Stomach (tissue), 4 donors: ENCODE results near the gene CYTH1.

ENCODE experiments used
- CTCF ChIP-seq, 7 experiments: fragments of 450-650 bp in 4 of 7; fragments of 200-600 bp in 3 of 7; sonication (generic) in 3 of 7; IDR thresholded peaks; one replicate each; pipeline ENCODE4 v1.5.1; 2016 to 2019; ENCODE audit warnings: antibody characterized with exemption in 7 of 7, control low read depth in 2 of 7, mild to moderate bottlenecking in 1 of 7
- POLR2A ChIP-seq, 4 donors: fragments of 450-650 bp; IDR thresholded peaks; one replicate each; pipeline ENCODE4 v1.6.1; 2016; ENCODE audit warnings: antibody characterized with exemption in 4 of 4, control low read depth in 2 of 4, mild to moderate bottlenecking in 1 of 4, moderate library complexity in 1 of 4
- POLR2AphosphoS5 ChIP-seq, 3 donors: sonication (generic); formaldehyde crosslinking; IDR thresholded peaks; one replicate each; pipeline ENCODE4 v1.6.1; 2016; ENCODE audit warnings: antibody characterized with exemption in 3 of 3

DNA sequence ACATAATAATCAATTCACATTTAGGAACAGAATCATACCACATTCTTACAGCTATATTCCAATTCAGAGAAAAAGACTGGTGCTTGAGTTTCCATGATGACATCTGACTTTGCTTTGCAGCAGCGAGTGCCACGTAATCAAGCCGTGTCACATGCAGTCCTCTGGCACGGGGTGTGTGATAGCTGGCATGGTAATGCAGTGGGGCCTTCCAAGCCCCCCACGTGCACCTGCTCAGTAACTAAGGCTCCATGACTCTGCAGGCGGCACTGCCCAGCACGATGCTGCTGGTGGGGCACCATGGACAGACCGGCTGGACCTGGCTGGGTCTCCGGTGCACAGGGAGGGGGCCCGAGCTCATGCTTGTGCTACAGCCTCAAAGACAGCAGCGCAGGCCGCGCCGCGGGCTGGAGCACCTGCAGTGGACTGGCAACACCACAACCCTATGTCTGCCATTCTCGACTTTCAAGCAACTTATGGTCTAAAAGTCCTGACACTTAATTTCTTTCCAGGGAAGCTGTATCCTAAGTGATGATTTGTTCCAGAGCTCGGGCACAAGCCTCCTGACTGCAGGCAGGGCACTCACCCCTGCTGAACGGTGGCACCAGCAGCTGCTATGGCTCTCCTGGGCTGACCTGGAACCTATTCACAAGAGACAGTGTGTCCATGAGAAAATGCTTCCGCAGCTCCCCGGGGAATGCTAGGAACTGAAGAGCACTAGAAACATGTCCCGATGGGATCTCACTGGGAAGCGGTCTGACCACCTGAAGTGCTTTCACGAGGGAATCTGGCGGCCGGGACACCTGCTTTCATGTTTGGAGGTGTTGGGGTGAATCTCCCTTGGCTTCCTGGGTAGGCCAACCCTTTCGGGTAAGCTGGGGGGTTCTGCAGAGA, 105.4 kb downstream of the CYTH1 start:
- TF ChIP-seq POLR2A (IDR thresholded peaks at IDR 0.05) (no peak), CTCF (IDR thresholded peaks at IDR 0.05) (no peak), POLR2AphosphoS5 (IDR thresholded peaks at IDR 0.05) (no peak)
